CD4-positive, CD25-positive, alpha-beta regulatory T cell (primary cell): ENCODE data around the gene TXNDC11. TPM values are rescaled to one million over a fixed set of nuclear protein-coding genes. Genes with fewer than 3 reads are reported as not detected.
A peak's percentile ranks its signal among the peaks of the same experiment; 100 is the strongest.

Experiments used
- ATAC-seq, 2 donors: fragments of 150-1000 bp; cut with Tn5 transposase; one replicate each; pipeline ENCODE4 v1.10.0; 2021; ENCODE audit warnings: low read depth in 2 of 2, moderate number of reproducible peaks in 2 of 2, moderate library complexity in 1 of 2
- DNase-seq, 3 donors: peaks; one replicate each; pipeline versions ENCODE4 v3.0.0 to v3.0.0-alpha.2; 2012 to 2022; ENCODE audit warnings: mixed read lengths in 1 of 3
- H3K27ac ChIP-seq: one replicate; pipeline ENCODE4 v1.7.0; 2013; ENCODE audit warnings: mild to moderate bottlenecking, low read length; ENCODE audit not compliant: insufficient read depth, poor library complexity, severe bottlenecking
- H3K27me3 ChIP-seq: one replicate; pipeline ENCODE4 v1.7.0; 2013; ENCODE audit warnings: low read length; ENCODE audit not compliant: control insufficient read depth, insufficient read depth
- H3K36me3 ChIP-seq: one replicate; pipeline ENCODE4 v1.7.0; 2013; ENCODE audit warnings: mild to moderate bottlenecking, low read length, moderate library complexity; ENCODE audit not compliant: control insufficient read depth, insufficient read depth
- H3K4me1 ChIP-seq: 2 replicates; pipeline ENCODE4 v1.7.0; 2013; ENCODE audit warnings: mild to moderate bottlenecking, low read length; ENCODE audit not compliant: insufficient read depth, control insufficient read depth, poor library complexity, severe bottlenecking
- H3K4me3 ChIP-seq: one replicate; pipeline ENCODE4 v1.7.0; 2013; ENCODE audit warnings: low read depth, mild to moderate bottlenecking, low read length, moderate library complexity
- H3K9me3 ChIP-seq, 2 experiments: 1 replicate in 1 of 2; 2 replicates in 1 of 2; pipeline ENCODE4 v1.7.0; 2013; ENCODE audit warnings: low read length in 2 of 2, mild to moderate bottlenecking in 1 of 2, moderate library complexity in 1 of 2; ENCODE audit not compliant: control insufficient read depth in 2 of 2
- H3K27ac Mint-ChIP-seq, 3 donors: one replicate each; pipeline ENCODE4 v1.8.0; 2020 to 2022; ENCODE audit warnings: mild to moderate bottlenecking in 3 of 3, mixed read lengths in 3 of 3, moderate library complexity in 2 of 3
- H3K27me3 Mint-ChIP-seq: one replicate; pipeline ENCODE4 v1.8.0; 2022; ENCODE audit warnings: mild to moderate bottlenecking, mixed read lengths
- H3K36me3 Mint-ChIP-seq: one replicate; pipeline ENCODE4 v1.8.0; 2020; ENCODE audit warnings: mixed read lengths
- H3K4me1 Mint-ChIP-seq, 4 donors: one replicate each; pipeline ENCODE4 v1.8.0; 2020 to 2022; ENCODE audit warnings: mixed read lengths in 4 of 4, mild to moderate bottlenecking in 1 of 4
- H3K4me3 Mint-ChIP-seq, 4 donors: one replicate each; pipeline ENCODE4 v1.8.0; 2020 to 2022; ENCODE audit warnings: mild to moderate bottlenecking in 4 of 4, mixed read lengths in 4 of 4, moderate library complexity in 3 of 4
- H3K9me3 Mint-ChIP-seq, 7 donors: one replicate each; pipeline ENCODE4 v1.8.0; 2020 to 2022; ENCODE audit warnings: mixed read lengths in 7 of 7, mild to moderate bottlenecking in 3 of 7, moderate library complexity in 2 of 7
- polyA plus RNA-seq, 4 donors: library from polyadenylated mRNA; unstranded; fragments of 300-500 nt; fragmentation: Illumina TruSeq; gene quantifications; one replicate each; pipeline ENCODE4 v1.2.3, GENCODE V29; 2021
- total RNA-seq: library from RNA; stranded (reverse); gene quantifications from one replicate; pipeline ENCODE4 v1.2.3, GENCODE V29; 2022

Gene TXNDC11
- total and polyA plus RNA-seq, 5 donors from 2014 or later: 64.9 to 178 (median 71.3) TPM

GRCh38 chr16:11650641-11651591 is 91.7 kb downstream of the TXNDC11 start:
- Histone ChIP-seq H3K4me1 (peaks cover 5% of the 10 kb centered on the region), H3K9me3 (no peaks in the 10 kb centered on the region), H3K36me3 (no peaks in the 10 kb centered on the region), H3K27me3 (no peaks in the 10 kb centered on the region), H3K4me3 (no peak overlapping the region), H3K27ac (no peak overlapping the region)
- DNase-seq: no peak
- peak overlapping the region in 1 of 3 donors; percentile 26 for H3K27ac Mint-ChIP-seq
- H3K4me1 Mint-ChIP-seq: peaks cover 0 to 14% (median 7%) of the 10 kb centered on the region in 4 donors
- ATAC-seq: no peak
- H3K4me3 Mint-ChIP-seq: no peak overlapping the region
- peaks cover 5% of the 10 kb centered on the region for H3K27me3 Mint-ChIP-seq
- H3K36me3 Mint-ChIP-seq: no peaks in the 10 kb centered on the region
- H3K9me3 Mint-ChIP-seq: peaks cover 0 to 1% (median 0%) of the 10 kb centered on the region in 7 donors

GRCh38 chr16:11649276-11649675 is 93.4 kb downstream of the TXNDC11 start:
- DNase-seq (no peak), ATAC-seq (no peak)
- Histone ChIP-seq H3K27ac (no peak overlapping the region), H3K4me1 (peaks cover 3% of the 10 kb centered on the region), H3K27me3 (no peaks in the 10 kb centered on the region), H3K9me3 (no peaks in the 10 kb centered on the region), H3K36me3 (no peaks in the 10 kb centered on the region), H3K4me3 (no peak overlapping the region)
- Mint-ChIP-seq H3K27ac (peak overlapping the region in 1 of 3 donors; percentile 28), H3K4me3 (no peak overlapping the region), H3K4me1 (peaks cover 0 to 11% (median 4%) of the 10 kb centered on the region in 4 donors), H3K36me3 (no peaks in the 10 kb centered on the region), H3K9me3 (peaks cover 0 to 1% (median 0%) of the 10 kb centered on the region in 7 donors), H3K27me3 (peaks cover 5% of the 10 kb centered on the region)

- peak overlapping the region in 1 of 3 donors; percentile 32 for H3K27ac Mint-ChIP-seq
- peaks cover 6% of the 10 kb centered on the region for H3K27me3 Mint-ChIP-seq
Measured at GRCh38 chr16:11642765-11643116, 99.9 kb downstream of the TXNDC11 start.

GRCh38 chr16:11640987-11641817 is 101.5 kb downstream of the TXNDC11 start:
- Histone ChIP-seq H3K27me3 (no peaks in the 10 kb centered on the region), H3K4me1 (peaks cover 9% of the 10 kb centered on the region), H3K9me3 (no peaks in the 10 kb centered on the region), H3K36me3 (no peaks in the 10 kb centered on the region), H3K4me3 (no peak overlapping the region), H3K27ac (no peak overlapping the region)
- H3K9me3 Mint-ChIP-seq: no peaks in the 10 kb centered on the region
- H3K4me1 Mint-ChIP-seq: peaks cover 5 to 29% (median 15%) of the 10 kb centered on the region in 4 donors
- H3K27me3 Mint-ChIP-seq: peaks cover 6% of the 10 kb centered on the region
- no peak overlapping the region for H3K4me3 Mint-ChIP-seq
- peak; percentile 48 to 67 for ATAC-seq
- peak; percentile 27 to 75 (median 73) for DNase-seq
- no peaks in the 10 kb centered on the region for H3K36me3 Mint-ChIP-seq
- peak overlapping the region in 2 of 3 donors; percentile 56 to 85 for H3K27ac Mint-ChIP-seq

More at GRCh38 chr16:11642765-11643116, 99.9 kb downstream of the TXNDC11 start:
- Histone ChIP-seq H3K27me3 (no peaks in the 10 kb centered on the region), H3K36me3 (no peaks in the 10 kb centered on the region), H3K27ac (no peak overlapping the region), H3K4me1 (peaks cover 9% of the 10 kb centered on the region), H3K9me3 (no peaks in the 10 kb centered on the region), H3K4me3 (no peak overlapping the region)
- peaks cover 5 to 26% (median 14%) of the 10 kb centered on the region in 4 donors for H3K4me1 Mint-ChIP-seq
- no peaks in the 10 kb centered on the region for H3K9me3 Mint-ChIP-seq
- ATAC-seq (no peak), DNase-seq (no peak)
- H3K4me3 Mint-ChIP-seq: no peak overlapping the region
- no peaks in the 10 kb centered on the region for H3K36me3 Mint-ChIP-seq

GRCh38 chr16:11639925-11640899 is 102.4 kb downstream of the TXNDC11 start:
- Histone ChIP-seq H3K27ac (no peak overlapping the region), H3K9me3 (no peaks in the 10 kb centered on the region), H3K27me3 (no peaks in the 10 kb centered on the region), H3K4me3 (no peak overlapping the region), H3K36me3 (no peaks in the 10 kb centered on the region), H3K4me1 (peaks cover 9% of the 10 kb centered on the region)
- H3K36me3 Mint-ChIP-seq: no peaks in the 10 kb centered on the region
- peaks cover 6% of the 10 kb centered on the region for H3K27me3 Mint-ChIP-seq
- DNase-seq (no peak), ATAC-seq (peak in 1 of 2 donors; percentile 29)
- H3K4me1 Mint-ChIP-seq: peaks cover 5 to 34% (median 18%) of the 10 kb centered on the region in 4 donors
- no peaks in the 10 kb centered on the region for H3K9me3 Mint-ChIP-seq
- peak overlapping the region in 1 of 4 donors; percentile 48 for H3K4me3 Mint-ChIP-seq
- H3K27ac Mint-ChIP-seq: peak overlapping the region in 2 of 3 donors; percentile 85 to 89

- no peak overlapping the region for H3K4me3 Mint-ChIP-seq
- H3K36me3 ChIP-seq: no peaks in the 10 kb centered on the region
- peaks cover 9% of the 10 kb centered on the region for H3K4me1 ChIP-seq
- H3K4me3 ChIP-seq: no peak overlapping the region
- H3K9me3 ChIP-seq: no peaks in the 10 kb centered on the region
- H3K27me3 ChIP-seq: no peaks in the 10 kb centered on the region
- ATAC-seq (no peak), DNase-seq (no peak)
- H3K4me1 Mint-ChIP-seq: peaks cover 3 to 39% (median 22%) of the 10 kb centered on the region in 4 donors
- peak overlapping the region in 1 of 3 donors; percentile 3 for H3K27ac Mint-ChIP-seq
- no peaks in the 10 kb centered on the region for H3K9me3 Mint-ChIP-seq
- H3K36me3 Mint-ChIP-seq: no peaks in the 10 kb centered on the region
- peaks cover 6% of the 10 kb centered on the region for H3K27me3 Mint-ChIP-seq
- H3K27ac ChIP-seq: no peak overlapping the region
Measured at GRCh38 chr16:11639008-11639562, 103.6 kb downstream of the TXNDC11 start.
